MM.1S (cell line): ENCODE data around the gene NFKBIL1.

ENCODE experiments used
- DNase-seq: peaks from one replicate; pipeline ENCODE4 v3.0.0-alpha.2; 2015
- H2AFZ ChIP-seq: fragments of 300-600 bp; sonication (generic); 2 replicates; pipeline ENCODE4 v1.6.0; 2016; ENCODE audit warnings: antibody characterized with exemption, low read length
- H3F3A ChIP-seq: fragments of 300-600 bp; sonication (generic); 2 replicates; pipeline ENCODE4 v1.6.1; 2016; ENCODE audit warnings: mild to moderate bottlenecking, antibody characterized with exemption, low read length, moderate library complexity, mixed read lengths; ENCODE audit not compliant: insufficient read depth
- H3K27ac ChIP-seq: fragments of 300-600 bp; sonication (generic); 2 replicates; pipeline ENCODE4 v1.5.1; 2016; ENCODE audit warnings: mild to moderate bottlenecking, low read length
- H3K27me3 ChIP-seq: fragments of 300-600 bp; sonication (generic); replicated peaks from 2 replicates; pipeline ENCODE4 v1.6.0; 2016; ENCODE audit warnings: low read length; ENCODE audit not compliant: insufficient read depth
- H3K36me3 ChIP-seq: fragments of 300-600 bp; sonication (generic); replicated peaks from 2 replicates; pipeline ENCODE4 v1.6.1; 2016; ENCODE audit warnings: mild to moderate bottlenecking, low read length, mixed read lengths; ENCODE audit not compliant: insufficient read depth
- H3K4me1 ChIP-seq: fragments of 300-600 bp; sonication (generic); 2 replicates; pipeline ENCODE4 v1.6.1; 2016; ENCODE audit warnings: low read length, mixed read lengths
- H3K4me2 ChIP-seq: fragments of 300-600 bp; sonication (generic); 2 replicates; pipeline ENCODE4 v1.6.0; 2016; ENCODE audit warnings: low read depth, low read length
- H3K4me3 ChIP-seq: fragments of 300-600 bp; sonication (generic); 2 replicates; pipeline ENCODE4 v1.5.1; 2016; ENCODE audit warnings: low read length, mixed read lengths
- H3K79me2 ChIP-seq: fragments of 300-600 bp; sonication (generic); 2 replicates; pipeline ENCODE4 v1.6.1; 2016; ENCODE audit warnings: mixed run types, low read length, mixed read lengths
- H3K9ac ChIP-seq: fragments of 300-600 bp; sonication (generic); 2 replicates; pipeline ENCODE4 v1.6.1; 2016; ENCODE audit warnings: low read length, mixed read lengths
- H3K9me2 ChIP-seq: fragments of 300-600 bp; sonication (generic); replicated peaks from 2 replicates; pipeline ENCODE4 v1.6.1; 2016; ENCODE audit warnings: mild to moderate bottlenecking, low read length, mixed read lengths; ENCODE audit not compliant: insufficient read depth
- H3K9me3 ChIP-seq: fragments of 300-600 bp; sonication (generic); replicated peaks from 2 replicates; pipeline ENCODE4 v1.6.1; 2016; ENCODE audit warnings: mild to moderate bottlenecking, low read length, mixed read lengths; ENCODE audit not compliant: insufficient read depth
- H4K20me1 ChIP-seq: fragments of 300-600 bp; sonication (generic); 2 replicates; pipeline ENCODE4 v1.6.1; 2016; ENCODE audit warnings: mild to moderate bottlenecking, low read length, moderate library complexity, mixed read lengths; ENCODE audit not compliant: insufficient read depth
- CTCF ChIP-seq: fragments of 300-600 bp; sonication (generic); IDR thresholded peaks from 2 replicates; pipeline ENCODE4 v1.5.1; 2016; ENCODE audit warnings: antibody characterized with exemption, low read length, mixed read lengths
- EZH2 ChIP-seq: fragments of 300-600 bp; sonication (generic); optimal IDR thresholded peaks from 2 replicates; pipeline ENCODE3; 2017; ENCODE audit warnings: low read depth, mild to moderate bottlenecking, antibody characterized with exemption, low read length, mixed read lengths
- EZH2phosphoT487 ChIP-seq: fragments of 300-600 bp; sonication (generic); IDR thresholded peaks from 2 replicates; pipeline ENCODE4 v1.6.1; 2018; ENCODE audit warnings: antibody characterized with exemption, low read length

NFKBIL1 gene

DNA sequence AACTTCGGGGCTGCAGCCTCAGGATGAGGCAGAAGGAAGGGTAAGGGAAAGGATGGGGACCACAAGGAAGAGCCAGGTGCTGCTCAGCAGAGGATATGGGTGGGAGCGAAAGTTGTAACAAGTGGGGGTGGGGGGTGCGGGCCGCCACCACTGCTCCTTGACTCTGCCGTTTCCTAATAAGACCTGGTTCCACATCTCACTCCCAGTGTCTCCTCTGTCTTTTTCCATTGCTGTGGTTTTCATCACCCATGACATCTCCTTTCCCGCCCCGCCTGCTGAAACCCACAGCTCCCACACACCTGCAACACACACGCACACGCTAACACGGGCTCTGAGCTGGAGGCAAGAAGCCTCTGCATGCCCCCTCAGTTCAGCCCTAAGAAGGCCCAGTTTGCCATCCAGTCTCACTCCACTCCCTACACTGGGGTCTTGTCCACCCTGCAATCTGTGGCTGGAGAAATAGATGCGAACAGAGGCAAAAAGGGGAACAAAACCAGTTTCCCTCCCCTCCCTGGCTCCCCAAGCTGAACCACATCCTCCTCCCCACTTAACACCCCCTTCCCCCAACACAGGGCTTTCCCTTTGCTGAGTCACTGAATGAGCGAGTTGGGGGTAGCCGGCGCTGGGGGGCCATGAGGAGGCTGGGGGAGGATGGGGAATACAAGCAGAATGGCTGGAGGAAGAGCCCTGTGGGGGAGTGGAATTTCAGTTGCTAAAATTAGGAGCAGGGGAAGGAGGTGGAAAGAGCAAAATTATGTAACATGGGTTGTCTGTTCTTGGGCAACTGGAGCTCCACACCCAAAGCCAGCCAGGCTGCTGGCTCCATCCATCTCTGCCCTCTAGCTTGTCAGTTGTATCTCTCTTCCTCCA, 11.5 kb downstream of the NFKBIL1 start:
- H3K4me1 ChIP-seq = peaks cover 32% of the 10 kb centered on the region
- peak overlapping the region; percentile 67 for H3K4me2 ChIP-seq
- peaks cover 15% of the 10 kb centered on the region for H3F3A ChIP-seq
- no peak for TF ChIP-seq CTCF
- no peak for TF ChIP-seq EZH2phosphoT487
- no peak for TF ChIP-seq EZH2
- H3K27me3 ChIP-seq = 0 out of 2 replicates have a peak, but pooled peaks cover 7% of the 10 kb centered on the region
- H3K79me2 ChIP-seq = no peaks in the 10 kb centered on the region
- peaks cover 10% of the 10 kb centered on the region; the same call in 1 of the 2 replicates for H4K20me1 ChIP-seq
- DNase-seq = no peak
- no peak overlapping the region for H3K4me3 ChIP-seq
- no peaks in the 10 kb centered on the region for H3K9me2 ChIP-seq
- no peak overlapping the region for H3K9ac ChIP-seq
- H3K27ac ChIP-seq = no peak overlapping the region
- no peaks in the 10 kb centered on the region for H3K36me3 ChIP-seq
- no peak overlapping the region for H2AFZ ChIP-seq
- no peaks in the 10 kb centered on the region for H3K9me3 ChIP-seq

GRCh38 chr6:31559606-31559957, 12.2 kb downstream of the NFKBIL1 start:
- H3K9me2 ChIP-seq = no peaks in the 10 kb centered on the region
- H2AFZ ChIP-seq = no peak overlapping the region
- peaks cover 15% of the 10 kb centered on the region for H3F3A ChIP-seq
- H3K9me3 ChIP-seq = no peaks in the 10 kb centered on the region
- H3K27ac ChIP-seq = no peak overlapping the region
- H3K4me3 ChIP-seq = no peak overlapping the region
- no peaks in the 10 kb centered on the region for H3K36me3 ChIP-seq
- no peaks in the 10 kb centered on the region for H3K79me2 ChIP-seq
- H3K4me1 ChIP-seq = peaks cover 32% of the 10 kb centered on the region
- H3K9ac ChIP-seq = no peak overlapping the region
- DNase-seq = no peak
- TF ChIP-seq EZH2 (no peak), EZH2phosphoT487 (no peak), CTCF (no peak)
- 0 out of 2 replicates have a peak, but pooled peaks cover 7% of the 10 kb centered on the region for H3K27me3 ChIP-seq
- H4K20me1 ChIP-seq = peaks cover 10% of the 10 kb centered on the region; the same call in 1 of the 2 replicates
- peak overlapping the region; percentile 67 for H3K4me2 ChIP-seq

DNA sequence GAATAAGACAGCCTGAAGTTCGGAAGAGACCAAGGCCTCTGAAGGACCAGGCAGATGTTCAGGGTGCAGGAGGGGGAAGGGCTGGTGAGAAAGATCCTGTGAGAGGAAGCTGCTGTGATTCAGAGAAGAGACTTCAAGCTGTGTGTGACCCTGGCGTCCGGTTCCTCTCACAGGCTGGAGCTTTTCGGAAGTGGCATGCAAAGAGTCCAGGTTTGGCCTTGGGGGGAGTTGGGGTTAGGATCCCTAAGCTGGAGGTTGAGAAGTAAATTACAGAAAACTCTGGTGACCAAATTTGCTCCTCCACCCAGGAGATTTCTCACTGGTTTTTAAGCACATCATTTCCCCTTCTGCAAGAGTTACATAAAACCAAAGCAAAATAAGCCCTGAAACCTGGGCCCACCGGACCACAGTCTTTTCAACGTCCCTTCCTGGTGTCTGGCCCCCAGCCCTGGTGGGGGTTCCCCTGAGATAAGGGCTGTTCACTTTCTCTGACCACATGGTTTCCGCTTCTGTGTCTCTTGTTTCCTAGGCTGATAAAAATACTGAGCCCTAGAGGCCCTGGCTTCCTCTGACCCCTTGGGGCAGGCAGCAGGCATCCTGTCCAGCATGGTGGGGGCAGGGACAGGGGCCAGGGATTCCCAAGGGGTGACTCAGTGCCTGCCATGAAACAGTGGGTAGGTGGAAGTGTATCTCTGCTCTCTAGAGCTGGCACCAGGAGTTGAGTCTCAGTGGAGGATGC, 12.7 kb downstream of the NFKBIL1 start:
- 0 out of 2 replicates have a peak, but pooled peaks cover 11% of the 10 kb centered on the region for H3K27me3 ChIP-seq
- peak overlapping the region; percentile 67 for H3K4me2 ChIP-seq
- peaks cover 15% of the 10 kb centered on the region for H3F3A ChIP-seq
- H4K20me1 ChIP-seq = peaks cover 10% of the 10 kb centered on the region; the same call in 1 of the 2 replicates
- 0 out of 2 replicates have a peak overlapping the region, but pooled peaks have one; percentile 6 for H3K4me3 ChIP-seq
- no peaks in the 10 kb centered on the region for H3K9me2 ChIP-seq
- H3K79me2 ChIP-seq = no peaks in the 10 kb centered on the region
- peaks cover 32% of the 10 kb centered on the region for H3K4me1 ChIP-seq
- no peak overlapping the region for H2AFZ ChIP-seq
- H3K36me3 ChIP-seq = no peaks in the 10 kb centered on the region
- TF ChIP-seq EZH2phosphoT487 = no peak
- TF ChIP-seq EZH2 = no peak
- TF ChIP-seq CTCF = no peak
- no peaks in the 10 kb centered on the region for H3K9me3 ChIP-seq
- H3K9ac ChIP-seq = no peak overlapping the region
- peak overlapping the region; percentile 7; the same call in 1 of the 2 replicates for H3K27ac ChIP-seq
- peak; percentile 74 for DNase-seq
